GM19240 (cell line): ENCODE results near the gene MYH14.
"Not testable (repeated sequence)": the region's sequence is repeated elsewhere in the genome, so short reads cannot be mapped to it uniquely, and the experiment has no call there.

Experiments used
- DNase-seq: peaks from one replicate; pipeline ENCODE4 v3.0.0; 2011; ENCODE audit warnings: low spot score; ENCODE audit not compliant: insufficient read length

MYH14 gene

DNA sequence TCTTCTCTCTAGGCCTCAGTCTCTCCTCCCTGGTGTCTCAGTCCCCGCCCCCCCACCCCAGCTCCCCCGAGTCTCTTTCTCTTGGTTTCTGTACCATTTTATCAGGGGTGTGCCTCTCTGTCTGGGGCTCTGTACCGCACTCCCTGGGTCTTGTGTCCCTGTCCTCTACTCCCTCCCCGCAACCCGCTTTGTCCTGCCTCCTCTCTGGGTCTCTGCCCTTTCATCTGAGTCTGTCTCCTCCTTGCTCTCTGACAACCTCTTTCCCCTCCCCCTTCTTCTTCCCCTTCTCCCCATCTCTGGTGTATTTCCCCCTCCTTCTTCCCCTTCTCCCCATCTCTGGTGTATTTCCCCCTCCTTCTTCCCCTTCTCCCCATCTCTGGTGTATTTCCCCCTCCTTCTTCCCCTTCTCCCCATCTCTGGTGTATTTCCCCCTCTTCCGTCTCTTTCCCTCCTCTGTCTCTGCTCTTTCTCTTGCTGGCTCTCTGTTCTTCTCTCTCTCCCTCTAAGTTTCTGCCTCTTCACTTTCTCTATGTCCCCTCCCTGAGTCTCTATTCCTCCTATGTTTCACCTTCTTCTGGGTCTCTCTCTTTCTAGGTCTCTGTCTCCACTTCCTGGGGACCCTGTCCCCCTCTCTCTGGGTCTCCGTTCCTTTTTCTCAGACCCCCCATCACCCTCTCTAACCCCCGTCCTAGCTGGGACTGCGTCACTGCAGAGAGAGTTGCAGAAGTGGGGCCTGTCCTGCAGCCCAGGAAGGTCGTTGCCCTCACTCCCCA lies 128.0 kb downstream of the MYH14 start:
- DNase-seq, result no peak

DNA sequence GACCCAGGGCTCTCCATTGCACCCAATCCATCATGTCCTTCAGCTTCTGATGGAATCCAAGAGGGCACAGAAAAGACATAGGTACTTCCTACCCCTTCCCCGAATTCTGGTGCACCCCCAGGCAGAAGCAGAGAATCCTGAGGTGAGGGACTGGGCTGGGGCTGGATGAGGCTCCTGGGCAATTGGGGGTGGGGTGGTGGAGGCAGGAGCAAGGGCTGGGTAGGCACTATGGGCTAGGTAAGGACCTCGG lies 128.5 kb downstream of the MYH14 start:
- no peak for DNase-seq

DNA sequence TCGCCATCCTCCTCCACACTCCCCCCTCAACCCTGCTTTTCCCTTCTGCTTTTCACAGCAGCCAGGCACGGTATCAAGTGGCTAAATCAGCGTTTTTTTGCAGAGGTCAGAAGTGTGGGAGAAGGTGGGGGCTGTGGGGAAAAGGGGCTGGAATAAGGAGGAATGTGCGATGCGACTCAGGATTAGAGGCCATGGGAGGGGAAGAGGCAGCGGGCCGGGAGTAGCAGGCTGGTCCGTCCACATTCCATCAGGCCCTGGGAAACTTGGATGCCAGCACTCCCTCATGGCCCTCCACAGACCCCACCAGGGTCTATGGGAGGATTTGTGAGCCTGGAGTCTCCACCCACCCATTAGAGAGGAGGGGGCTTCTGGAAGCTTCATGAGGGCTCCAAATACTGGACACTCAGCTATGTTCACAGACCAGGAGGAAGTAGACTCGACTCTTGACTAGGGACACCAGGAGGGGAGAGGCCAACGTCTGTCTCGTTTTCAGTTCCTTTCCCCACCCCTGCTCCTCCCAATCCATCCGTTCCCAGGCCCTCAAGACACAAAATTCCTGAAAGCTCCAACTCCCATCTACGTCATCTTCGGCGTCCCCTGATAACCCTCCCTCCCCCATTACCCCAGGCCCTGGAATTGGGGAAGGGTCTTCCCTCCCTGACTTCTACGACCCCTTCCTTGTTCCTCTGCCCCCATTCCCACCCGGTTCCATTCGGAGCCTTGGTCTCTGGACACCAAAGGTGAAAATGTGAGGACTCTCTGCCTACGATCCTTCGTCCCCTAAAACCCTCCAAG lies 129.0 kb downstream of the MYH14 start:
- DNase-seq, result no peak

DNA sequence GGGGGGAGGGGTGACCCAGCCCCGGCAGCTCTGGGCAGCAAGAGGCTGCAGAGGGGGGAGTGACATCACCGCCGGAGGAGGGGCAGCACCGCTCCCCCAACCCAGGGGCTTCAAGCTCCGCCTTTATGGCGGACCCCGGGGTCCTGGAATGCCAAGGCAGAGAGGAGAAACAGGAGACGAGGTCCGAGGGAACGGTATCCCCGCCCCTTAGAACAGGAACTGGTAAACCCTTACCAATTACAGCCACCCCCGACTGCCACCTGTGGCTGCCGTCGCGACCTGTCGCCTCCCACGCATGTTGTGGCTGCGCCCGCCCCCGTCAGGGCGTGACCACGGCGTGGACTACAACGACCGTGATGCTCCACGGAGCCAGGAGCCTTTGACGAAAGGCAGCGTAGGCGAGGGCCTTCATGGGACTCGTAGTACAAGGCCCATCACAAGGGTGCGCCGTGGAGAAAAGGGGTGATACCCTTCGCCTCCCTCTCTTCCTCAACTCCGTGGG lies 129.9 kb downstream of the MYH14 start:
- DNase-seq, result no peak

DNA sequence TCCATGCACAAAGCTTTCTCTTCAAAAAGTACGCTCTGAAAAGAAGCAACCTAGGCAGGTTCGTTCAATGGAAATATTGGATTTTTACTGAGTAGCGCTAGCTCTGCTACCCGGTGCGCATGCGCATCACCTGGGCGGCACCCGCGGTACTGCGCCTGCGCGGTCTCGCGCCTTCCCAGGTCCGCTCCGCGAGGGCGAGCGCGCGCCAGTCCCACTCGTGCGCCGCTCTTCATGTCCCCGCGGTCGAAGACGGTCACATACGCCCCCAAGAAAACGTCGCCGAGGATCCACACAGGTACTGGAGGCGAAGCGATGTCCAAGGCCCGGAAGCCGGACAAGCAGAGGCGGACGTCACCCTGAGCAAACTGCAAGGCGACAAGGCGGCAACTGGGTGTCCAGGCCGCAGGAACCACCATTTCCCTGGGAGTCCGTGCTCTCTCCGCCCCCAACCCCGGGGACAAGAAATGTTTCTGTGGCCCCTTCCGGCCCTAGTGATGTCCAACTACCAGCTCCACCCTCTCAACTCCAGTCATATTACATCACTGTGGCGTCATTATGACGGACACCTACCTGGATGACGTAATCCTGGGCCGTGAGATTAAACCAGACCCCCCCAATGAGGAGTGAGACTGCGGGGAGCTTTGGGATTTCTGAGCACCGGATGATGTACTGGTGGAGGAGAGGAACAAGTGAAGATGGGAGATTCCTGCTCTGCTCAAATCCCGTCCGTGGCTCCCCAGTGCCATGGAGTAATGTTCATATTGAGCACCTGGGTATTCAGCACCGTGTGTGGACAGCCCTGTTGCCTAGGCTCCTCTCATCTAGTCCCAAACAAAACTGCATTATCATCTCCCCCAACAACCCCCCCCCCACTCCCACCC lies 130.6 kb downstream of the MYH14 start:
- DNase-seq, result no peak

DNA sequence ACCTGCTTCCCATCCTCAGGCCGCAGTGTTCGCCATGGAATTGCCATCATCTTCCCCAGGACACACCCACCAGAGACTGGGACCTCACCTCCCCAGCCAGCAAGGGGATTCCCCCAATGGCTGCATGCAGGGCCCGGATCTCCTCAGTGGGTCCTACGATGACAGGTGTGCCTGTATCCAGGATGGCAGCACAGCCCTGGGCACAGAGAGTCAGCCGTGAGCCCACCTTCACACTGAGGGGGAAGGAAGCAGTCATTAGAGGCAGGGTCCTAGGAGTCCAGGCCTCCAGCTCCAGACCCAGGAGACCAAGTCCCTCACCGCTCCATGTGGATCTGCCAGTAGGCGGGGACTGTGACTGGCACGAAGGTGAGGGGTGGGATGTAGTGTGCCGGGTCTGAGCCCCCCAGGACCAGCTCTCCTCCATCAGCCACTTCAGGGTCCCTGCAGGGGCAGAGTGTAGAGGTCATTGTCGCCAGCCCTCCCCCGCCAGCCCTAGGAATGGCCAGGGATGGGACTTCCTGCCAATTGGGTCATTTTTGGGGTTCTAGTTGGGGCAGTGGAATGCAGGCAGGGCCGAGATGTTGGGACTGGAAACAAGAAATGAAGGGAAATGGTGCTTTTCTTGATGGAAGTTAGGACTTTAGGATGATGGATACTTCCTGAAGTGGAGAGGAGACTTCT lies 131.5 kb downstream of the MYH14 start:
- DNase-seq, result no peak

DNA sequence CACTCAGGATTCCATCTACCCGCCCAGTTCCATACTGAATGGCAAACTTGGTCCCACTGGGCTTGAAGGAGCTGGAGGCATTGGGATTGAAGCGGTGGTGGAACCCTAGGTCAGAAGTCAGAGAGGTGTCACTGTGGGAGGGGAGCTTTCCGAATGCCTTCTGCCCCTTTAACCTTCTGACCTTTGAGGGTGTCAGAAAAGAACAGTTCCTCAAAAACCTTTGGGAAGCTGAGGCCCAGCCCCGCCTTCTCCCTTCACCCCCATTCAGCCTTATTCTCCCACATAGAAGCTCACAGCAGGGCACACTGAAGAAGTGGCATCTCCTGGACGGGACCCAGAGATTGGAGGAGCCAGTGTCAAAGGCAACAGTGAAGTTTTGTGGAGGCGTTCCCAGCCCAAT lies 133.6 kb downstream of the MYH14 start:
- DNase-seq, result not testable (repeated sequence)

DNA sequence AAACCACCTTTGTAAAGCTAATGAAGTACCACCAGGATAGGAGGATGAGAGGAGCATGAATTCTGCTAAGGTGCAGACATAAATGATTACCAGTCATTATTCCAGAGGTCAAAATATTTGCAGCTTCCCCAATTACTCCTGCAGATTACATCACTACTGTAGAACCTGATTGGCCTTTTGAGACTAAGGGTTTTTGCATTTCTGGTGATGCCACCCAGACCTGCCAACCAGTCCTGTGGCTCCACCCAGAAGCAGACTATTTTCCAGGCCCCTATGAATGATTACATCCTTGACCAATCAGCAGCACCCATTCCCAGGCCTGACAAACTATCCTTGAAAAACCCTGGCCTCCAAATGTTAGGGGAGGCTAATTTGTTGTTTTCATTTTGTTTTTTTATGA lies 136.9 kb downstream of the MYH14 start:
- DNase-seq, result no peak

DNA sequence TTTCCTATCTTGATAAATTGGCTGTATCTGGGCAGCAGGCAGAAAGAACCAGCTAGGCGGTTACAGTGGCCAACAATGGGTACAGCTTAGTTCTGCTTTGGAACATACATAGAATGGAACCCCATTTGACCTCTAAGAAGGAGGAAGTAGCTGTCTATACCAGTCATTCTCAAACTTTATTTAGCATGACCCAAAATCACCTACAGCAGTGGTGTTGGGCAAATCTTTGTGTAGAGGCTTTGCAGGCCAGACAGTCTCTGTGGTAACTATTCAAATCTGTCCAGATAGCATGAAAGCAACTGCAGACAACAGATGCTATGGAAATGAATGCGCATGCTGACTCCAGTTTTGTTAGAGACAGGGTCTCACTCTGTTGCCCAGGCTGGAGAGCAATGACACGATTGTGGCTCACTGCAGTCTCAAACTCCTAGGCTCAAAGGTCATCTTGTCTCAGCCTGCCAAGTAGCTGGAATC lies 137.7 kb downstream of the MYH14 start:
- DNase-seq, result no peak

DNA sequence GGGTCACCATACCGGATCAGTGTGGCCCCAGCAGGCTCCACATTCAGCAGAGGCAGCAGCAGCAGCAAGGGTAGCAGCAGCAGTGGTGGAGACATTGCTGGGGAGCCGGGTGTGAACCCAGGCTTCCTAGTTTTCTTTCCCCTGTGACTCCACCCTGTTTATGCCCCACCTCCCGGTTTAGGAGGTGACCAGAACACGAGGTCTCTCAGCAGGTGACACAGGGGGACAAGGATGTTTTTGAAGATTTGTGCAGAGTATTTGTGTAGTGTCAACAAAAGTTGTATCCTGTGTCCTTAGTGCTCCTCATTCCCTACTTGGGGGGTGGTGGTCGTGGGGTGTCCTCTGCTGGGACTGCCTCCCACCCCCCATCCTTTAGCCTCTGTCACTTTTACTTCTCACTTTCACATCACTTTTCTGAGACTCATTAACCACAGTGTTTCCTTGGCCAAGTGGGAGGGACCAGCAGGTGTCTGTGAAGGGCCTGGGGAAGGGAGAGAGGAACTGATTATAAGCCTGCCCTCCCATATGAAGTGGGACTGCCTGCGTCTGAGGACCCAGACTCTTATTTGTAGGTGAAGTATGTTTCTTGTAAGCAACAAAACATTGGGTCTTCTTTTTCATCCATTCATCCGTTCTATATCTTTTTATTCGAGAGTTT lies 141.4 kb downstream of the MYH14 start:
- no peak for DNase-seq

DNA sequence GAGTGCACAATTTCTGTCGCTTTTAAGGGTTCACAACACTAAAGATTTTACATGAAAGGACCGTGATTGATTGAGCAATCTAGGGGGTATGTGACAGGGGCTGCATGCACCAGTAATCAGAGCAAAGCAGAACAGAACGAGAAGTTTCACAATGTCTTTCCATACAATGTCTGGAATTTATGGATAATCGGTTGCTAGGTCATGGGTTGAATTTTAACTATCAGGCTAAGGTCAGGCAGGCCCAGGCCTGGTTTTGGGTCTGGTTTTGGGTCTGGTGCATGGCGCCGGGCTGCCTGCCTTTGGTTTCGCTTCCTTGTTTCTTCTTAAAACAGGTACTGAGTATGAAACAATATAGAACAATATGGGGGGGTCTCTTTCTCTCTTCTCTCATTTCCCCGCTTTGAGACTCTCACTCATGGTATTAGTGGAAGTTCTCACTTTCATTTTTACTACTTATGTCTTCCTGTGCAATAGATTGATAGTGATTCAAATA lies 143.7 kb downstream of the MYH14 start:
- not testable (repeated sequence) for DNase-seq

DNA sequence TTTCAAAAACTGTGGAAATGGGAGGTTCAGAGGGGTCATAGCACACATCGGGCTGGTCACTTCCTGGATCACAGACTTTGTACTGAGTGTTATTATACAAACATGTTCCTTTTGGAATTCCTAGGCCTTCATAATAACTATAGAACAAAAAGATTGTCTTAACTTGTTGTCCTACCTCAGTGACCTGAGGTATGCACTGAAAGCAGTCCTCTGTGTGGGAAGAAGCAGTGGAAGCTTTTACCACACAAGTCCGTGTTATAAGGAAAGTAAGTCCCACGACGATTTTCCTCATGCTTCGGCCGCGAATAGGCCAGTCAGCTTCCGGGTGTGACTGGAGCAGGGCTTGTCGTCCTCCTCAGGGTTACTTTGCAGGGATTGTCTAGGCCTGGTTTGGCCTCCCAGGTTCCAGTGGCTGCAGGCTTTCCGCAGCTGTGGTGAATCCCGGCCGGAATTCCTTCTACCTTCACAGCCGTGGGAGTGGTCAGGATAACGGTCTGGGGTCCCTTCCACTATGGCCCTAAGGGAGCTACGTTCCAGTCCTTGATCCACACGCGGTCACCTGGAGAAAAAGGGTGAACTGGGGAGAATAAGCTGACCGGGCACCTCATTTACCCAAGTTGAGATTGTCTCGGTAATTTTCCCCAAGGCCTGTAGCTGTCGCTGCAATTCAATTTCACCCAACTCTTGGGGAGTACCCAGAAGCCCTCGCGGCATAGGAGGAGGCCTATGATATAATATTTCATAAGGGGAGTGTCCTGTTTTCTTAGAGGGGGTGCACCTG lies 146.0 kb downstream of the MYH14 start:
- no peak for DNase-seq

DNA sequence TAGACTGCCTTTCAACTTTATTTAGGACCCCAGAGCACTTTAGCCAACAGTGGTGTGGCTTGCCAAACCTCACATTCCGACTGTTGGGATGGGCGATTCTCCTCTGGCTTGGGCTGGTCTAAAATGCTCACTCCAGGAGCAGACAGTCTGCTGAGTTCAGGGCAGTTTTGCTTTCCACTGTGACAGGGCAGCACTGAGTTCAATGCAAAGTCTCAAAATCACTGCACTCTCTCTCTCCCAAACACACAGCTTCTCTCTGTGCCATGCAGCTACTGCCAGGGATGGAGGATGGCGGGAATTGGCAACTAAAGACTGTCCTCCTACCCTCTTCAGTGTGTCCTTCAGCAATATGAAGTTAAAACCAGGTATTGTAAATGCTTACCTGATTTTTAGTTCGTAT lies 148.8 kb downstream of the MYH14 start:
- no peak for DNase-seq

DNA sequence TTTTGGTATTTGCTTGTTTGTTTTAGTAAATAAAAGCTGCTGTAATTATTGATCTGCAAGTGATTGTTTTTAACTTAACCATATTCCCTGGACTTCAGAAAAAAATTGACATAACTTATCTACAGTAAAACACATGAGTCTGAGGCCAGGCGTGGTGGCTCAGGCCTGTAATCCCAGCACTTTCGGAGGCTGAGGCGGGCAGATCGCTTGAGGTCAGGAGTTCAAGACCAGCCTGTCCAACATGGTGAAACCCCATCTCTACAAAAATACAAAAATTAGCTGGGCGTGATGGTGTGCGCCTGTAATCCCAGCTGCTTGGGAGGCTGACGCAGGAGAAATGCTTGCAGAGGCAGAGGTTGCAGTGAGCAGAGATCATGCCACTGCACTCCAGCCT lies 150.1 kb downstream of the MYH14 start:
- DNase-seq, result not testable (repeated sequence)

DNA sequence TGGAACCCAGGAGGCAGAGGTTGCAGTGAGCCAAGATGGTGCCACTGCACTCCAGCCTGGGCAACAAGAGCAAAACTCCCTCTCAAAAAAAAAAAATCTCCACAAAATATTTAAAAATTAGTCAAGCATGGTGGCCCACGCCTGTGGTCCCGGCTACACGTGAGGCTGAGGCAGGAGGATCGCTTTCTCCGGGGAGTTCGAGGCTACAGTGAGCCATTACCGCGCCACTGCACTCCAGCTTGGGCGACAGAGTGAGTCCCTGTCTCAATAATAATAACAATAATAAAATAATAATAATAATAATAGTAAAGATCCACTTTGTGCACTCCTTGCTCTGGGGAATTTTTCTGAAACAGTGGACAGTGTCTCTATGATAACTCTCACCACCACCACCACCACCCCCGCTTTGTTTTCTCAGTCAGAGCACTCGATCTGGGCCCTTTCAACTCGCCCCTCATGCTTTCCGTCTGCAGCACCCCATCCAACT lies 153.3 kb downstream of the MYH14 start:
- DNase-seq, result no peak

DNA sequence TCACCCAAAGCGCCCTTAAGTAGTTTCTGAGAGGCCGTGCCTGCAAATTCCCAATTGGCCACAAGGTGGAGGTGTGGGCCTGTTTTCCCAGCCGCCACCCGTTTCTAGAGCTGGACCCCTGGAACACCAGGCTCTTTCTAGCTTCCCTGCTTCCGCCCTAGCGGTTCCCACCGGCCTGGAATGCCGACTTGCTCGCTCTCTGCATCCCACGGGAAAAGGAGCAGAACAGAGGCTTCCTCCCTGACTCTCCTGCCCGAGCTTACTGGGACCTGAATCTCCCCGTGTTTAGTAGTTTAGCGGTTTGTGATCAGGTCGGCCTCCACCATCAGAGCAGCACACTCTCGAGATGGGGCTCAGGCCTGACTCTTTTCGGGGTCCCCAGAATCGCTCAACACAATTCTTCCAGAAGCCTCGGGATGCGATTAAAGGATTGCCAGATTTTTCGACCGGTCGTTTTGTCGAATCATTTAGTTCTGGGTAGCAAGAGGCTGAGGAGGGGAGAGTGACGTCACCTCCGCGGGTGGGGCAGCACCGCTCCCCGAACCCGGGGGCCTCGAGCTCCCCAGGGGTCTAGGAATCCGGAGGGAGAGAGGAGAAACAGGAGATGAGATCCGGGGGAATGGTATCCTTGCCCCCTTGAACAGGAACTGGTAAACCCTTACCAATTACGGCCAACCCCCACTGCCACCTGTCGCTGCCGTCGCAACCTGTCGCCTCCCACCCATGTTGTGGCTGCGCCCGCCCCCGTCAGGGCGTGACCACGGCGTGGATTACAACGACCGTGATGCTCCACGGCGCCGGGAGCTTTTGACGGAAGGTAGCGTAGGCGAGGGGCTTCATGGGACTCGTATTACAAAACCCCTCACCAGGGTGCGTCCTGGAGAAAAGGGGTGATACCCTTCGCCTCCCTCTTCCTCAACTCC lies 154.0 kb downstream of the MYH14 start:
- no peak for DNase-seq

DNA sequence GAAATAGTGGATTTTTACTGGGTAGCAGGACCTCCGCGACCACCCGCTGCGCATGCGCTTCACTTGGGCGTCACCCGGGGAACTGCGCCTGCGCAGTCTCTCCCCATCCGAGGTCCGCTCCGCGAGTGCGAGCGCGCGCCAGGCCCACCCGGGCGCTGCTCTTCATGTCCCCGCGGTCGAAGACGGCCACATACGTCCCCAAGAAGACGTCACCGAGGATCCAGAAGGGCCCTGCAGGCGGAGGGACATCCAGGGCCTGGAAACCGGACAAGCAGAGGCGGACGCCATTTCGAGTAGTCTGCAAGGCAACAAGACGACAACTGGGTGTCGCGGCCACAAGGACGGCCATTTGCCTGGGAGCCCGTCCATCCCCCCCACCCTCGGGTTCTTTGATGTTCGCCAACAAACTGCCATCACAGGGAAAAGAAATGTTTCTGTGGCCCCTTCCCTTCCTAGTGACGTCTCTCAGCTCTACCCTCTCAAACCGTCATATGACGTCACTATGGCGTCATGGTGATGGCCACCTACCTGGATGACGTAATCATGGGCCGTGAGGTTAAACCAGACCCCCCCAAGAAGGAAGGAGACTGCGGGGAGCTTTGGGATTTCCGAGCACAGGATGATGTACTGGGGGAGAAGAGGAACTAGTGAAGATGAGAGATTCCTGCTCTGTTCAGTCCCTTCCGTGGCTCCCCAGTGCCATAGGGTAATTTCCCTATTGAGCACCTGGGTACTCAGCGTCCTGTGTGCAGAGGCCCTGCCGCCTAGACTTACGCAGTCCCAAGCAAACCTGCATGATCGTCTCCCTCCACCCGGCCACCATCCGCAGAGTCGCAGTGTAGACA lies 155.3 kb downstream of the MYH14 start:
- DNase-seq, result no peak
